G401 (cell line): ENCODE results near the gene ESRRA. TPM values are rescaled to one million over a fixed set of nuclear protein-coding genes. Genes with fewer than 3 reads are reported as not detected.

Source experiments
- DNase-seq: peaks from one replicate; pipeline ENCODE4 v3.0.0-alpha.2; 2015; ENCODE audit warnings: low spot score
- in situ Hi-C: cut with HindIII; loops from 2 replicates; pipeline ENCODE4 v1.10.0; 2016; ENCODE audit warnings: low sequenced_read_pairs, mixed read lengths
- total RNA-seq: library from RNA; depleted of rRNA; stranded (reverse); fragments of >200 nt; shearing (Covaris generic); gene quantifications from 2 replicates; pipeline ENCODE4 v1.2.3, GENCODE V29; 2014

Gene ESRRA
- total RNA-seq, 1 experiment from 2014 or later = 42.0 TPM

- no peak for DNase-seq
- in situ Hi-C loops = no loop called here
Observed at GRCh38 chr11:64289002-64289564, 16.2 kb upstream of the ESRRA start.

- in situ Hi-C loops = no loop called here
- no peak for DNase-seq
Observed at GRCh38 chr11:64290352-64291261, 14.7 kb upstream of the ESRRA start.

GRCh38 chr11:64291262-64291751 lies 14.0 kb upstream of the ESRRA start, which contains the start of gene KCNK4:
KCNK4 (plus strand) TSS chr11:64291302; CDS start chr11:64293019, 1,717 bp downstream.
- in situ Hi-C loops = no loop called here
- DNase-seq = no peak

- DNase-seq = no peak
- in situ Hi-C loops = no loop called here
Observed at GRCh38 chr11:64291752-64292459, 13.4 kb upstream of the ESRRA start.

GRCh38 chr11:64292460-64293254 lies 12.7 kb upstream of the ESRRA start:
- no peak for DNase-seq
- in situ Hi-C loops = no loop called here

GRCh38 chr11:64294774-64295173 lies 10.6 kb upstream of the ESRRA start:
- DNase-seq = peak; percentile 80
- in situ Hi-C loops = no loop called here

- in situ Hi-C loops = no loop called here
- DNase-seq = no peak
Observed at GRCh38 chr11:64295760-64296159, 9.6 kb upstream of the ESRRA start.

- in situ Hi-C loops = no loop called here
- no peak for DNase-seq
Observed at GRCh38 chr11:64296236-64296635, 9.1 kb upstream of the ESRRA start.

- DNase-seq = no peak
- in situ Hi-C loops = no loop called here
Observed at GRCh38 chr11:64296830-64297698, 8.3 kb upstream of the ESRRA start.

GRCh38 chr11:64297699-64298358 lies 7.5 kb upstream of the ESRRA start:
- in situ Hi-C loops = no loop called here
- DNase-seq = peak; percentile 43

- in situ Hi-C loops = no loop called here
- peak; percentile 61 for DNase-seq
Observed at GRCh38 chr11:64298966-64299846, 6.1 kb upstream of the ESRRA start.

GRCh38 chr11:64299847-64300648 lies 5.3 kb upstream of the ESRRA start, which contains the start of gene CATSPERZ:
CATSPERZ (plus strand) TSS chr11:64300358; CDS start chr11:64300411, 53 bp downstream.
- in situ Hi-C loops = no loop called here
- peak; percentile 36 for DNase-seq

- DNase-seq = no peak
- in situ Hi-C loops = no loop called here
Observed at GRCh38 chr11:64303109-64304031, 2.0 kb upstream of the ESRRA start.

- in situ Hi-C loops = no loop called here
- DNase-seq = no peak
Observed at GRCh38 chr11:64304032-64304315, 1.4 kb upstream of the ESRRA start.
